Bronchial epithelial cell (primary cell): ENCODE results near the gene THRB. TPM values are rescaled to one million over a fixed set of nuclear protein-coding genes. Genes with fewer than 3 reads are reported as not detected.

Experiments
- DNase-seq: peaks from one replicate; pipeline ENCODE4 v3.0.0-alpha.2; 2010; ENCODE audit warnings: low read depth
- FAIRE-seq: peaks from 2 replicates; lab custom pipeline; 2011; peaks lifted over from hg19 to GRCh38; lab: Jason Lieb, UNC
- H3K27me3 ChIP-seq: 2 replicates; pipeline ENCODE4 v1.5.1; 2011; ENCODE audit warnings: low read length; ENCODE audit not compliant: control insufficient read depth, insufficient read depth
- H3K36me3 ChIP-seq: 2 replicates; pipeline ENCODE4 v1.5.1; 2011; ENCODE audit warnings: low read length; ENCODE audit not compliant: control insufficient read depth, insufficient read depth
- H3K4me3 ChIP-seq: 2 replicates; pipeline ENCODE4 v1.5.1; 2011; ENCODE audit warnings: mild to moderate bottlenecking, low read depth, low read length, control low read depth
- CTCF ChIP-seq: IDR thresholded peaks from 2 replicates; pipeline ENCODE4 v1.5.1; 2011; ENCODE audit warnings: mild to moderate bottlenecking, moderate library complexity, low read length, control low read depth, inconsistent platforms; ENCODE audit not compliant: insufficient read depth, severe bottlenecking
- total RNA-seq: library from RNA; depleted of rRNA; stranded (reverse); fragments of >200 nt; gene quantifications from 2 replicates; pipeline ENCODE4 v1.2.1, GENCODE V29; 2014

THRB gene
- total RNA-seq, 1 donor from 2014 or later = 7.6 TPM

GRCh38 chr3:24505691-24506550 lies 11.3 kb upstream of the THRB start:
- Histone ChIP-seq H3K27me3 (no peaks in the 10 kb centered on the region), H3K36me3 (no peaks in the 10 kb centered on the region), H3K4me3 (no peak overlapping the region)
- DNase-seq (no peak), FAIRE-seq (no peak)
- TF ChIP-seq CTCF = no peak

- no peak for TF ChIP-seq CTCF
- Histone ChIP-seq H3K27me3 (no peaks in the 10 kb centered on the region), H3K36me3 (no peaks in the 10 kb centered on the region), H3K4me3 (no peak overlapping the region)
- FAIRE-seq (no peak), DNase-seq (no peak)
Measured at GRCh38 chr3:24504772-24505171, 10.1 kb upstream of the THRB start.

GRCh38 chr3:24503616-24504113 lies 9.0 kb upstream of the THRB start:
- Histone ChIP-seq H3K4me3 (no peak overlapping the region), H3K27me3 (no peaks in the 10 kb centered on the region), H3K36me3 (no peaks in the 10 kb centered on the region)
- FAIRE-seq = no peak
- no peak for DNase-seq
- TF ChIP-seq CTCF = no peak

- Histone ChIP-seq H3K36me3 (no peaks in the 10 kb centered on the region), H3K27me3 (no peaks in the 10 kb centered on the region), H3K4me3 (no peak overlapping the region)
- DNase-seq = peak; percentile 74
- no peak for FAIRE-seq
- TF ChIP-seq CTCF = no peak
Measured at GRCh38 chr3:24502690-24503089, 8.0 kb upstream of the THRB start.

- no peak for TF ChIP-seq CTCF
- Histone ChIP-seq H3K36me3 (no peaks in the 10 kb centered on the region), H3K4me3 (no peak overlapping the region), H3K27me3 (no peaks in the 10 kb centered on the region)
- peak; percentile 62 for DNase-seq
- FAIRE-seq = no peak
Measured at GRCh38 chr3:24500806-24501205, 6.2 kb upstream of the THRB start.
